HG03280 (cell line): ENCODE results near the gene CHST6.
"Not testable (repeated sequence)": the region's sequence is repeated elsewhere in the genome, so short reads cannot be mapped to it uniquely, and the experiment has no call there.

Experiments
- ATAC-seq: cut with Tn5 transposase; IDR thresholded peaks from one replicate; pipeline ENCODE4 v1.9.1; 2021; ENCODE audit warnings: mild to moderate bottlenecking, moderate library complexity; ENCODE audit not compliant: unreplicated experiment

Gene CHST6

GRCh38 chr16:75477680-75478473 lies 17.4 kb downstream of the CHST6 start:
- no peak for ATAC-seq

- ATAC-seq, result no peak
Observed at GRCh38 chr16:75476817-75477216, 18.4 kb downstream of the CHST6 start.

GRCh38 chr16:75475420-75475847 lies 19.8 kb downstream of the CHST6 start:
- ATAC-seq, result no peak

GRCh38 chr16:75472908-75473877 lies 22.0 kb downstream of the CHST6 start:
- no peak for ATAC-seq

- no peak for ATAC-seq
Observed at GRCh38 chr16:75471723-75472633, 23.3 kb downstream of the CHST6 start.

- no peak for ATAC-seq
Observed at GRCh38 chr16:75466760-75467159, 28.5 kb downstream of the CHST6 start.

GRCh38 chr16:75464122-75464918 lies 30.9 kb downstream of the CHST6 start, which contains the start of gene TMEM170A:
TMEM170A (minus strand) TSS chr16:75464689; CDS start chr16:75464600, 89 bp downstream.
- peak; percentile 91 for ATAC-seq

GRCh38 chr16:75463389-75464121 lies 31.7 kb downstream of the CHST6 start:
- ATAC-seq, result peak; percentile 12

- peak; percentile 25 for ATAC-seq
Observed at GRCh38 chr16:75462806-75463205, 32.4 kb downstream of the CHST6 start.

- no peak for ATAC-seq
Observed at GRCh38 chr16:75461575-75461974, 33.7 kb downstream of the CHST6 start.

- ATAC-seq, result no peak
Observed at GRCh38 chr16:75460446-75460845, 34.8 kb downstream of the CHST6 start.

- ATAC-seq, result no peak
Observed at GRCh38 chr16:75459691-75460090, 35.5 kb downstream of the CHST6 start.

GRCh38 chr16:75458439-75458838 lies 36.8 kb downstream of the CHST6 start:
- no peak for ATAC-seq

- no peak for ATAC-seq
Observed at GRCh38 chr16:75458029-75458428, 37.2 kb downstream of the CHST6 start.

GRCh38 chr16:75457485-75458021 lies 37.7 kb downstream of the CHST6 start:
- ATAC-seq, result no peak

- no peak for ATAC-seq
Observed at GRCh38 chr16:75456971-75457370, 38.3 kb downstream of the CHST6 start.

GRCh38 chr16:75456486-75456885 lies 38.8 kb downstream of the CHST6 start:
- ATAC-seq, result not testable (repeated sequence)

GRCh38 chr16:75455677-75456076 lies 39.6 kb downstream of the CHST6 start:
- no peak for ATAC-seq
